Keratinocyte (primary cell): ENCODE results near the gene CCDC33. TPM values are rescaled to one million over a fixed set of nuclear protein-coding genes. Genes with fewer than 3 reads are reported as not detected.

Experiments
- DNase-seq: peaks from one replicate; pipeline ENCODE4 v3.0.0-alpha.2; 2011; ENCODE audit warnings: low read depth, missing footprints, low spot score
- FAIRE-seq: peaks from 2 replicates; lab custom pipeline; 2011; peaks lifted over from hg19 to GRCh38; lab: Jason Lieb, UNC
- H2AFZ ChIP-seq: 2 replicates; pipeline ENCODE4 v1.6.0; 2012; ENCODE audit warnings: low read length, control low read depth, inconsistent platforms; ENCODE audit not compliant: control insufficient read depth
- H3K27ac ChIP-seq: 2 replicates; pipeline ENCODE4 v1.5.1; 2011; ENCODE audit warnings: low read length; ENCODE audit not compliant: control insufficient read depth, insufficient read depth
- H3K27me3 ChIP-seq: 3 replicates; pipeline ENCODE4 v1.6.0; 2011; ENCODE audit warnings: low read length; ENCODE audit not compliant: control insufficient read depth, insufficient read depth; ENCODE audit errors: extremely low read depth
- H3K36me3 ChIP-seq, 2 experiments: 2 replicates in 1 of 2; 3 replicates in 1 of 2; pipeline ENCODE4 v1.5.1; 2011; ENCODE audit warnings: low read length in 2 of 2, mild to moderate bottlenecking in 1 of 2; ENCODE audit not compliant: control insufficient read depth in 2 of 2, insufficient read depth in 2 of 2; ENCODE audit errors: extremely low read depth in 1 of 2
- H3K4me1 ChIP-seq: 3 replicates; pipeline ENCODE4 v1.5.1; 2011; ENCODE audit warnings: low read length; ENCODE audit not compliant: control insufficient read depth, insufficient read depth; ENCODE audit errors: extremely low read depth
- H3K4me2 ChIP-seq: 3 replicates; pipeline ENCODE4 v1.6.0; 2011; ENCODE audit warnings: low read depth, low read length; ENCODE audit not compliant: control insufficient read depth, insufficient read depth; ENCODE audit errors: extremely low read depth
- H3K4me3 ChIP-seq, 3 experiments: fragments of 200-600 bp in 1 of 3; sonication (generic) in 1 of 3; 2 replicates in 2 of 3; 3 replicates in 1 of 3; pipeline ENCODE4 v1.5.1; 2011 to 2016; ENCODE audit warnings: low read length in 3 of 3, mild to moderate bottlenecking in 3 of 3, control low read depth in 2 of 3, inconsistent platforms in 1 of 3, low read depth in 1 of 3, mixed read lengths in 1 of 3, mixed run types in 1 of 3, moderate library complexity in 1 of 3; ENCODE audit not compliant: control insufficient read depth in 2 of 3, insufficient read depth in 2 of 3; ENCODE audit errors: extremely low read depth in 1 of 3
- H3K79me2 ChIP-seq: 2 replicates; pipeline ENCODE4 v1.6.0; 2012; ENCODE audit warnings: low read length; ENCODE audit not compliant: control insufficient read depth, insufficient read depth
- H3K9ac ChIP-seq: 3 replicates; pipeline ENCODE4 v1.6.0; 2011; ENCODE audit warnings: low read length; ENCODE audit not compliant: control insufficient read depth, insufficient read depth; ENCODE audit errors: extremely low read depth
- H3K9me1 ChIP-seq: 3 replicates; pipeline ENCODE4 v1.6.0; 2011; ENCODE audit warnings: low read length; ENCODE audit not compliant: control insufficient read depth, insufficient read depth; ENCODE audit errors: extremely low read depth
- H3K9me3 ChIP-seq: 2 replicates; pipeline ENCODE4 v1.5.1; 2012; ENCODE audit warnings: low read depth, low read length; ENCODE audit not compliant: control insufficient read depth
- H4K20me1 ChIP-seq: 3 replicates; pipeline ENCODE4 v1.6.0; 2011; ENCODE audit warnings: low read length; ENCODE audit not compliant: control insufficient read depth, insufficient read depth; ENCODE audit errors: extremely low read depth
- EZH2 ChIP-seq: IDR thresholded peaks from one replicate; pipeline ENCODE4 v1.6.1; 2012; ENCODE audit warnings: inconsistent platforms, mild to moderate bottlenecking, low read length, moderate library complexity
- dilution Hi-C: fragments of 300-500 bp; cut with MboI; formaldehyde crosslinking; loops from one replicate; pipeline ENCODE4 v1.7.0; 2020; ENCODE audit warnings: low sequenced_read_pairs; ENCODE audit not compliant: extremely low pct_ligation_motif_present
- polyA plus RNA-seq, 5 experiments: library from polyadenylated mRNA; depleted of rRNA in 3 of 5; stranded (reverse) in 3 of 5; stranded (forward) in 1 of 5; unstranded in 1 of 5; fragments of >200 nt; gene quantifications; 1 replicate in 1 of 5; 2 replicates in 3 of 5; 3 replicates in 1 of 5; pipeline versions ENCODE4 v1.2.1 to v1.2.3, GENCODE V29; 2011 to 2012; ENCODE audit warnings: missing spikeins in 2 of 5, low read depth in 1 of 5, low replicate concordance in 1 of 5
- TF ChIP-seq, protein P1 (sequence below), 3 experiments: IDR thresholded peaks in 1 of 3; conservative IDR thresholded peaks in 1 of 3; optimal IDR thresholded peaks in 1 of 3; 2 replicates in 2 of 3; 3 replicates in 1 of 3; pipeline versions ENCODE3 to v1.5.1; 2011; ENCODE audit warnings: low read length in 3 of 3, mild to moderate bottlenecking in 3 of 3, moderate library complexity in 2 of 3, control low read depth in 1 of 3, inconsistent platforms in 1 of 3; ENCODE audit not compliant: insufficient read depth in 2 of 3; ENCODE audit errors: extremely low read depth in 1 of 3

Gene CCDC33
- polyA plus RNA-seq, 1 donor (not counting 4 experiments of a cell fraction or from before 2014, with no cell fraction given), result not detected

GRCh38 chr15:74268020-74268419 is 31.9 kb downstream of the CCDC33 start:
- no peak overlapping the region for H3K4me3 ChIP-seq
- H3K4me2 ChIP-seq, result no peak overlapping the region
- dilution Hi-C loops, result no loop called here
- H3K9me3 ChIP-seq, result no peaks in the 10 kb centered on the region
- H3K4me1 ChIP-seq, result no peaks in the 10 kb centered on the region
- H3K9me1 ChIP-seq, result no peaks in the 10 kb centered on the region
- H3K27me3 ChIP-seq, result peaks cover 24% of the 10 kb centered on the region
- no peak overlapping the region for H3K27ac ChIP-seq
- DNase-seq (no peak), FAIRE-seq (no peak)
- H3K79me2 ChIP-seq, result no peaks in the 10 kb centered on the region
- no peak overlapping the region for H2AFZ ChIP-seq
- no peak for TF ChIP-seq EZH2
- TF ChIP-seq, protein P1, sequence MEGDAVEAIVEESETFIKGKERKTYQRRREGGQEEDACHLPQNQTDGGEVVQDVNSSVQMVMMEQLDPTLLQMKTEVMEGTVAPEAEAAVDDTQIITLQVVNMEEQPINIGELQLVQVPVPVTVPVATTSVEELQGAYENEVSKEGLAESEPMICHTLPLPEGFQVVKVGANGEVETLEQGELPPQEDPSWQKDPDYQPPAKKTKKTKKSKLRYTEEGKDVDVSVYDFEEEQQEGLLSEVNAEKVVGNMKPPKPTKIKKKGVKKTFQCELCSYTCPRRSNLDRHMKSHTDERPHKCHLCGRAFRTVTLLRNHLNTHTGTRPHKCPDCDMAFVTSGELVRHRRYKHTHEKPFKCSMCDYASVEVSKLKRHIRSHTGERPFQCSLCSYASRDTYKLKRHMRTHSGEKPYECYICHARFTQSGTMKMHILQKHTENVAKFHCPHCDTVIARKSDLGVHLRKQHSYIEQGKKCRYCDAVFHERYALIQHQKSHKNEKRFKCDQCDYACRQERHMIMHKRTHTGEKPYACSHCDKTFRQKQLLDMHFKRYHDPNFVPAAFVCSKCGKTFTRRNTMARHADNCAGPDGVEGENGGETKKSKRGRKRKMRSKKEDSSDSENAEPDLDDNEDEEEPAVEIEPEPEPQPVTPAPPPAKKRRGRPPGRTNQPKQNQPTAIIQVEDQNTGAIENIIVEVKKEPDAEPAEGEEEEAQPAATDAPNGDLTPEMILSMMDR (optimal IDR thresholded peaks at IDR 0.05 in 1 of 3, IDR thresholded peaks at IDR 0.05 in 1 of 3, conservative IDR thresholded peaks at IDR 0.05 in 1 of 3; ENCODE audit: extremely low read depth in 1 of 3, insufficient read depth in 2 of 3, low read length in 3 of 3), result no peak
- no peaks in the 10 kb centered on the region for H4K20me1 ChIP-seq
- H3K36me3 ChIP-seq, result no peaks in the 10 kb centered on the region
- no peak overlapping the region for H3K9ac ChIP-seq

DNA sequence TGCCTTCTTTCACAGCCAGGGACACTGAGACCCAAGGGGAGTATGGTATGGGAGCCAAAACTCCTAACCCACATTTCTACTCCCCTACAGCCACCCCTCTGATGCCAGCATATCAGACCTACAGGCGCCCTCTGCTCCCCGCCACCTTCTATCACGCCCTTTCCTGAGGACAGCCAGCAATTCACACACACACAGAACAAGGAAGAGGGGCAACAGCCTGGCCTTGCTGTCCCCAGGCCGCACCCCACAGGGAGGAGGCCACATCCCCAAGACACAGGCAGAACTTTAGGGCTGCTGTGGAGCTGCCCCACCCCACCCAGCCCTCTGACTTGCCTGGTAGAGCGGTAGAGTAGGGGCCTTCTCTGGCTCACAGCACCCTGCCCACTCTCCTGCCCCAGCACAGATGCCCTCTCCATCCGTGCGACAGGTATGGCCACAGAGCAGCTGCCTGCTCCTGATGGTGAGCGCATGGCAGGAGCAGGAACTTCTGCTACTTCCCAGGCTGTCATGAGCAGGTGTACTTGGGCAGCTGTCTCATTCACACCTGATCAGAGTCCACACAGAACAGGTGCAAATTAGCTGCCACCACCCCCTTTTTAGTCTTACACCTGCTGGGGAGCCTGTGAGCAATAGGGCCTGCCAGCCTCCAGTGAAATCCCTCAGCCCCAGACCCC is 33.4 kb downstream of the CCDC33 start:
- FAIRE-seq (no peak), DNase-seq (no peak)
- no peaks in the 10 kb centered on the region for H3K4me1 ChIP-seq

More for the DNA sequence above, 33.4 kb downstream of the CCDC33 start:
- H3K79me2 ChIP-seq, result no peaks in the 10 kb centered on the region
- H3K4me2 ChIP-seq, result no peak overlapping the region
- H3K27me3 ChIP-seq, result peaks cover 24% of the 10 kb centered on the region
- no peak overlapping the region for H3K4me3 ChIP-seq
- no peaks in the 10 kb centered on the region for H4K20me1 ChIP-seq
- dilution Hi-C loops, result no loop called here
- H3K27ac ChIP-seq, result no peak overlapping the region
- no peaks in the 10 kb centered on the region for H3K9me1 ChIP-seq
- no peak overlapping the region for H2AFZ ChIP-seq
- no peaks in the 10 kb centered on the region for H3K9me3 ChIP-seq
- no peak overlapping the region for H3K9ac ChIP-seq
- no peaks in the 10 kb centered on the region for H3K36me3 ChIP-seq
- TF ChIP-seq, protein P1 (optimal IDR thresholded peaks at IDR 0.05 in 1 of 3, IDR thresholded peaks at IDR 0.05 in 1 of 3, conservative IDR thresholded peaks at IDR 0.05 in 1 of 3; ENCODE audit: extremely low read depth in 1 of 3, insufficient read depth in 2 of 3, low read length in 3 of 3), result no peak
- no peak for TF ChIP-seq EZH2
